Adrenal gland (tissue), 12 donors: Measurements from ENCODE around the gene VRK3. TPM values are rescaled to one million over a fixed set of nuclear protein-coding genes. Genes with fewer than 3 reads are reported as not detected.

ENCODE experiments used
- DNase-seq, 7 donors: peaks; one replicate each; pipeline ENCODE4 v3.0.0-alpha.2; 2019 to 2020
- H3K27ac ChIP-seq, 5 donors: fragments of 200-600 bp; sonication (generic) in 4 of 5; 1 replicate in 3 of 5; 2 replicates in 2 of 5; pipeline versions ENCODE4 v1.5.1 to v1.8.0; 2016 to 2020; ENCODE audit warnings: mild to moderate bottlenecking in 1 of 5
- H3K27me3 ChIP-seq: fragments of 200-600 bp; 2 replicates; pipeline ENCODE4 v1.8.0; 2021
- H3K36me3 ChIP-seq, 2 donors: fragments of 200-600 bp; replicated peaks in 1 of 2; 1 replicate in 1 of 2; 2 replicates in 1 of 2; pipeline versions ENCODE4 v1.5.1 to v1.8.0; 2018 to 2022
- H3K4me1 ChIP-seq, 2 donors: fragments of 200-600 bp; replicated peaks in 1 of 2; 1 replicate in 1 of 2; 2 replicates in 1 of 2; pipeline versions ENCODE4 v1.5.1 to v1.8.0; 2018 to 2021
- H3K4me3 ChIP-seq, 4 donors: fragments of 200-600 bp; sonication (generic) in 3 of 4; one replicate each; pipeline ENCODE4 v1.5.1; 2016 to 2018
- H3K9me3 ChIP-seq, 3 donors: fragments of 200-600 bp; sonication (generic) in 1 of 3; replicated peaks in 1 of 3; 1 replicate in 2 of 3; 2 replicates in 1 of 3; pipeline versions ENCODE4 v1.5.1 to v1.8.0; 2016 to 2021
- CTCF ChIP-seq, 6 experiments: fragments of 450-650 bp in 4 of 6; fragments of 200-600 bp in 2 of 6; sonication (generic) in 1 of 6; IDR thresholded peaks; 1 replicate in 5 of 6; 2 replicates in 1 of 6; pipeline versions ENCODE4 v1.5.1 to v1.8.0; 2016 to 2021; ENCODE audit warnings: antibody characterized with exemption in 6 of 6, mild to moderate bottlenecking in 2 of 6, moderate library complexity in 1 of 6
- POLR2A ChIP-seq, 2 donors: fragments of 450-650 bp; IDR thresholded peaks; one replicate each; pipeline ENCODE4 v1.6.1; 2017; ENCODE audit warnings: antibody characterized with exemption in 2 of 2, mild to moderate bottlenecking in 2 of 2, moderate library complexity in 1 of 2
- WGBS, 4 donors: extraction: QIAGEN DNeasy Blood & Tissue Kit in 2 of 4; methylation state at CpG; one replicate each; pipeline versions ENCODE4 v1.1.5 to v1.1.7; 2013 to 2017; 5-methylcytosine and 5-hydroxymethylcytosine counted together
- intact Hi-C, 2 donors: fragments of 100-400 bp; cut with DNase I; formaldehyde crosslinking; loops; one replicate each; pipeline versions ENCODE4 v1.14.1 to v1.15.0; 2022 to 2023
- polyA plus RNA-seq, 3 donors: library from polyadenylated mRNA; stranded (reverse); fragments of 200-250 nt in 2 of 3; fragments of 350-450 nt in 1 of 3; fragmentation: Illumina TruSeq in 1 of 3; extraction: RNeasy Lipid Tissue Mini Kit (QIAGEN cat#74804) in 1 of 3; gene quantifications; one replicate each; pipeline ENCODE4 v1.2.3, GENCODE V29; 2013 to 2014
- total RNA-seq, 9 donors: library from RNA; depleted of rRNA in 4 of 9; stranded (reverse); fragments of >200 nt in 4 of 9; fragments of 120-200 nt in 1 of 9; fragmentation: NEBNext Ultra II Directional in 1 of 9; extraction: Animal tissue kit (Norgen Biotek cat#: 25700) in 1 of 9; gene quantifications; one replicate each; pipeline versions ENCODE4 v1.1.0 to v1.2.4, GENCODE V29; 2013 to 2023
- donor health status: healthy with polysubstance abuse.
- donor health status: Bipolar disorder and iron deficiency.
- donor health status: DM: yes; HTN: yes; CAD: no.
- donor health status: DM: no; HTN: no; CAD: no.
- donor health status: DM: no; HTN: no; CAD: no.
- donor health status: DM: yes; HTN: yes; CAD: no.

The VRK3 gene
- total and polyA plus RNA-seq, 12 donors: 12.1 to 60.3 (median 45.4) TPM

GRCh38 chr19:50061650-50062049 is 36.5 kb upstream of the VRK3 start:
- no peak for DNase-seq
- peaks cover 0 to 17% (median 0%) of the 10 kb centered on the region in 3 donors for H3K9me3 ChIP-seq
- 62 to 81% (median 73%) methylated on average over 5 of the region's 5 CpGs for WGBS, 4 donors
- H3K36me3 ChIP-seq: no peaks in the 10 kb centered on the region
- H3K4me3 ChIP-seq: no peak overlapping the region
- H3K27me3 ChIP-seq: no peaks in the 10 kb centered on the region
- TF ChIP-seq CTCF (IDR thresholded peaks at IDR 0.05) (no peak), POLR2A (IDR thresholded peaks at IDR 0.05) (no peak)
- intact Hi-C loops: no loop called here
- H3K4me1 ChIP-seq: no peaks in the 10 kb centered on the region
- no peak overlapping the region for H3K27ac ChIP-seq

- intact Hi-C loops: no loop called here
- Histone ChIP-seq H3K27ac (no peak overlapping the region), H3K9me3 (peaks cover 0 to 17% (median 0%) of the 10 kb centered on the region in 3 donors), H3K4me1 (no peaks in the 10 kb centered on the region), H3K27me3 (no peaks in the 10 kb centered on the region), H3K36me3 (no peaks in the 10 kb centered on the region), H3K4me3 (no peak overlapping the region)
- TF ChIP-seq POLR2A (IDR thresholded peaks at IDR 0.05): no peak
- TF ChIP-seq CTCF (IDR thresholded peaks at IDR 0.05): no peak
- no peak for DNase-seq
- 76 to 80% (median 77%) methylated on average over 15 of the region's 15 CpGs for WGBS, 4 donors
Measured at GRCh38 chr19:50060107-50060506, 34.9 kb upstream of the VRK3 start.

GRCh38 chr19:50059045-50059444 is 33.9 kb upstream of the VRK3 start:
- intact Hi-C loops: no loop called here
- Histone ChIP-seq H3K36me3 (no peaks in the 10 kb centered on the region), H3K27ac (no peak overlapping the region), H3K27me3 (no peaks in the 10 kb centered on the region), H3K4me1 (no peaks in the 10 kb centered on the region), H3K4me3 (no peak overlapping the region), H3K9me3 (peaks cover 0 to 17% (median 0%) of the 10 kb centered on the region in 3 donors)
- TF ChIP-seq CTCF (IDR thresholded peaks at IDR 0.05): no peak
- no peak for TF ChIP-seq POLR2A (IDR thresholded peaks at IDR 0.05)
- 78 to 92% (median 84%) methylated on average over 6 of the region's 6 CpGs for WGBS, 4 donors
- DNase-seq: no peak

- no peaks in the 10 kb centered on the region for H3K4me1 ChIP-seq
- H3K27ac ChIP-seq: no peak overlapping the region
- no peak for DNase-seq
- no peak overlapping the region for H3K4me3 ChIP-seq
- intact Hi-C loops: no loop called here
- H3K36me3 ChIP-seq: no peaks in the 10 kb centered on the region
- H3K27me3 ChIP-seq: no peaks in the 10 kb centered on the region
- no peak for TF ChIP-seq CTCF (IDR thresholded peaks at IDR 0.05)
- H3K9me3 ChIP-seq: peaks cover 0 to 17% (median 0%) of the 10 kb centered on the region in 3 donors
- 78 to 98% (median 89%) methylated on average over 2 of the region's 2 CpGs for WGBS, 4 donors
Measured at GRCh38 chr19:50058425-50058824, 33.3 kb upstream of the VRK3 start.
